ENCODE measurements around the gene SND1.

The SND1 gene

GRCh38 chr7:127807340-127807739 lies 155.3 kb downstream of the SND1 start:
- Histone ChIP-seq H3K27ac (no peak overlapping the region), H3K4me3 (no peak overlapping the region)
- TF ChIP-seq CTCF (IDR thresholded peaks at IDR 0.05), result no peak
- DNase-seq (ENCODE audit: low spot score), result no peak

- no peak for TF ChIP-seq CTCF (IDR thresholded peaks at IDR 0.05)
- H3K27ac ChIP-seq, result no peak overlapping the region
- DNase-seq (ENCODE audit: low spot score), result no peak
- no peak overlapping the region for H3K4me3 ChIP-seq
Observed at GRCh38 chr7:127807829-127808228, 155.8 kb downstream of the SND1 start.

- no peak overlapping the region for H3K27ac ChIP-seq
Observed at GRCh38 chr7:127809261-127809702, 157.3 kb downstream of the SND1 start.

GRCh38 chr7:127810113-127810512 lies 158.1 kb downstream of the SND1 start:
- H3K27ac ChIP-seq, result no peak overlapping the region
- no peak overlapping the region for H3K4me3 ChIP-seq
- TF ChIP-seq CTCF (IDR thresholded peaks at IDR 0.05), result no peak
- no peak for DNase-seq (ENCODE audit: low spot score)

More at GRCh38 chr7:127809261-127809702, 157.3 kb downstream of the SND1 start:
- TF ChIP-seq CTCF (IDR thresholded peaks at IDR 0.05), result no peak
- DNase-seq (ENCODE audit: low spot score), result no peak
- H3K4me3 ChIP-seq, result no peak overlapping the region

- Histone ChIP-seq H3K27ac (no peak overlapping the region), H3K4me3 (no peak overlapping the region)
- DNase-seq (ENCODE audit: low spot score), result no peak
- no peak for TF ChIP-seq CTCF (IDR thresholded peaks at IDR 0.05)
Observed at GRCh38 chr7:127810696-127811660, 159.0 kb downstream of the SND1 start.

GRCh38 chr7:127812540-127812939 lies 160.5 kb downstream of the SND1 start:
- DNase-seq (ENCODE audit: low spot score), result no peak
- no peak overlapping the region for H3K27ac ChIP-seq

More at GRCh38 chr7:127812540-127812939, 160.5 kb downstream of the SND1 start:
- TF ChIP-seq CTCF (IDR thresholded peaks at IDR 0.05), result no peak
- no peak overlapping the region for H3K4me3 ChIP-seq
